Middle frontal gyrus (tissue), 1 donor: ENCODE data around the gene KLF1.

Experiments used
- DNase-seq: peaks from one replicate; pipeline ENCODE4 v3.0.0-alpha.2; 2015; ENCODE audit warnings: low spot score; ENCODE audit errors: extremely low spot score

The KLF1 gene

DNA sequence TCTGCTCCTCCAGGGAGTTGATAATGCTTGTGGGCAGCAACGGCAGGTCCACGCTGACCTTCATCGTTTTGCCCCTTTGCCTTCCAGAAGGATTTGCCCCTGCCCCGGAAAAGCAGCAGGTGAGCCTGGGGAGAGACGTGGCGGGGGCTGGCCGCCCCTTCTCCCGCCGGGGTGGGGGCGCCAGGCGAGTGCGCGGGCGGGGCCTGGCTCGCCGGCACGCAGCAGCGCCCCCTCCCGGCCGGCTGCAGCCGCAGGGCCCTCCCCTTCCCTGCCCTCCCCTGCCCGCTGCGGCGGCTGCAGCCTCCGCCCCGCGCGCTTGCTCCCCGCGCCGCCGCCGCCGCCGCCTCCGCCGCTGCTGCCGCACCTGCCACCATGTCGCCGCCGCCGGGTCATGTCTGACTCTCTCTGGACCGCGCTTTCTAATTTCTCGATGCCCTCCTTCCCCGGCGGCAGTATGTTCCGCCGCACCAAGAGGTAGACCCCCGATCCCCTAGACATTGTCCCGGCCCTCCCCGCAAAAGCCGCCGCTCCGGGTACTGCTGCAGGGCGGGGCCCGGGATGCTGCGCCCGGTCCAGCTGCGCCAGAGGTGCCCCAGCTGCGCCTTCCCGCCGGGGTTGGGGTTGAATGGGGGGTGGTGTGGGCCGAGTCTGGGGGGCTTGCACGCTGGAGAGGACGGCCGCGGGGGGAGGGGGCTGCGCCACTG, 48.7 kb downstream of the KLF1 start, which contains the start of gene MAST1:
Gene MAST1, plus strand, starts transcription at position 334 of the 704 bp plus-strand sequence. Its CDS starts 58 bp downstream, at position 392.
- peak; percentile 42 for DNase-seq

DNA sequence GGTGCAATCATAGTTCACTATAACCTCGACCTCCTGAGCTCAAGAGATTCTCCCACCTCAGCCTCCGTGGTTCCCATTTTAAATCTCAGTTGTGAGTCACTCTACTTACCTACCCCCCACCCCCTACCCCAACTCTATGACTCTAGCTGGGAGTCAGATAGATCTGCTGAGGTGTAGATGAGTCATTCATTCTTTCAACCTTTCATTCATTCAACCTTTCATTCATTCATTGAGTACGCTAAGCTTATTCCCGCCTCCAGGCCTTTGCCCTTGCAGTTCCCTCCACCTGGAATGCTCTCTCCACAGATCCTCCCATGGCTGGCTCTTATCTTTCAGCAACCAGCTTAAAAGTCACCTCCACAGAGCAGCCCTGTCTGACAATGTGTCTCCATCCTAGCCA, 49.8 kb downstream of the KLF1 start:
- DNase-seq = no peak

DNA sequence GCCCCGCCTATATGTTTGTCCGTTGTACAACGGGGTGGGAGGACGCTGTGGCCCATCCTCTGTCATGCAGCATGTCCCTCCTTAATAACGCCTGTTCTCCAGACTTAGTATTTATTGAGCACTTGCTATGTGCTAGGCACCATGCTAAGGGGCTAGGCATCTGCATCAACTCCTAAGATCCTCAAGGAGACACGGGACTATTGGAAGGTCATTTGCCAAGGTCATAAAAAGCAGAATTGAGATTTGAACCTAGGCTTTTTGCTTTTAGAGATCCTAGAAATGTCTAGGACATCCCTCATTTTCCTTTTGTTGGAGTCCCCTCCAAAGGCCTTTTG, 50.5 kb downstream of the KLF1 start:
- no peak for DNase-seq

DNA sequence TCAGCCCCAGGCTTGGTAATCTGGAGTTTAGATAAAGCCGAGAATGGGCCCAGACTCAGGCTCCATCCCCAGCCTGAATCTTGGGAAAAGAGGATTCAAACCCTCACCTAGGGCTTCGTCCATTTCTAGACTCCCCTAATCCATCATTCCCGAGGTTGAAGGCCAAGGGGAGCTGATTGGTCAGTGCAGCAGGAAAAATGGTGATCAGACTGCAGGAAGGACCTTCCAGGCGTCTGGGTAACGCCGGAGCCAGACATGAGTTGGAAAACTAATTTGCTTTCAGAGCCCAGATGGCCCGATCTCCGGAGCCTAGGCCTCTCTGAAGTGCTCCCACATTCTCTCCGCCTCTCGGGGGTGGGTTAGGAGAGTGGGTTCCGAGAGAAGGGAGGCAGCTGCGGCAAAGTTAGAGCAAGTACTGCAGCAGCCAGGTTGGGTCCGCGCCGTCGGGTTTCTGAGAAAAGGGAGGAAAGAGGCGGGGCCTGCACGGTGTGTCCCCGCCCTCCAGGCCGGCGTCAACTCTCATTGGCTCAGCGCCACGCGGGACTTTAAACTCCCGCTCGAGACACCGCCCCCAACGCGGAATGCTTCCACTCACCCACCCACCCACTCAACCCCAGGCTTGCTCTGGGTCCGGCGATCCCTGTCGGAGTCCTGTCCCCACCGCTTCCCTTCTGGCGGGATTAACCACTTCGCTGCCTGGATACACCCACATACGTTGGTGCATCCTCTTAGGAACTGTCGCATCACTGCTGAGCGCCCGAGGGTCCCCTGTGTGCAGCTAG, 51.8 kb downstream of the KLF1 start:
- no peak for DNase-seq

DNA sequence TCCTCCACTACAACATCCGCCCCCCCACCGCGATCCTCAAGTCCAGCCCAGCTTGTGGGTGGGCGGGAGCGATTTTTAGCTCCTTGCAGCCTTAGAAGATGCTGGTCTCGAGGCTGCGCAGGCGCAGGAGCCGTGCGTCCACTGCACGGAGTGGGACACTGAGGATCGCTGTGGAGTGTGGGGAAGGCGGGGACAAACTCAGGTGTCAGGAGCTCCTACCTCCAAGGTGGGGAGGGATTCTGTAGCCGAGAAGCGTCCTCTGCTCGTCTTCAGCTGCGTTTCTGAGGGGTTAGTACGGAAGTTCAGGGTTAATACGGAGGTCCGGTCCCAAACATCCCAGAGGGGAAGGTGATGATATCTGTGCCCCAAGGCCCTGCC, 52.4 kb downstream of the KLF1 start, which contains the start of gene RTBDN:
Gene RTBDN, minus strand, starts transcription at position 14 of the 378 bp plus-strand sequence. CDS start 4,600 bp downstream, outside the sequence.
- DNase-seq = peak; percentile 64
